HUES64 (cell line): Measurements from ENCODE around the gene MCM10.

ENCODE experiments used
- H3K27ac ChIP-seq: 2 replicates; pipeline ENCODE4 v1.7.0; 2013; ENCODE audit warnings: low read depth, low read length, inconsistent platforms
- H3K27me3 ChIP-seq: 2 replicates; pipeline ENCODE4 v1.6.1; 2013; ENCODE audit warnings: mild to moderate bottlenecking, low read length; ENCODE audit not compliant: insufficient read depth
- H3K36me3 ChIP-seq: 2 replicates; pipeline ENCODE4 v1.6.1; 2013; ENCODE audit warnings: mild to moderate bottlenecking, low read length; ENCODE audit not compliant: insufficient read depth
- H3K4me1 ChIP-seq: 2 replicates; pipeline ENCODE4 v1.6.1; 2013; ENCODE audit warnings: mild to moderate bottlenecking, low read length, moderate library complexity; ENCODE audit not compliant: insufficient read depth
- H3K4me3 ChIP-seq: 2 replicates; pipeline ENCODE4 v1.5.1; 2013; ENCODE audit warnings: mild to moderate bottlenecking, low read length, moderate library complexity
- H3K9ac ChIP-seq: 2 replicates; pipeline ENCODE4 v1.6.1; 2013; ENCODE audit warnings: mild to moderate bottlenecking, low read depth, low read length
- H3K9me3 ChIP-seq: 2 replicates; pipeline ENCODE4 v1.6.1; 2013; ENCODE audit warnings: low read depth, low read length; ENCODE audit not compliant: insufficient read depth
- WGBS: fragments of 150-250, 120-280 bp; methylation state at CpG from one replicate; pipeline ENCODE4 v1.1.7; 2013; ENCODE audit warnings: missing lambda C conversion rate; 5-methylcytosine and 5-hydroxymethylcytosine counted together

Gene MCM10

GRCh38 chr10:13167568-13167967, 6.2 kb downstream of the MCM10 start:
- no peaks in the 10 kb centered on the region for H3K27me3 ChIP-seq
- WGBS: 94% methylated on average over 7 of the region's 7 CpGs
- no peak overlapping the region for H3K27ac ChIP-seq
- no peaks in the 10 kb centered on the region for H3K9me3 ChIP-seq
- H3K4me1 ChIP-seq: 0 out of 2 replicates have a peak, but pooled peaks cover under 1% of the 10 kb centered on the region
- no peak overlapping the region for H3K9ac ChIP-seq
- H3K4me3 ChIP-seq: no peak overlapping the region
- peaks cover 88% of the 10 kb centered on the region for H3K36me3 ChIP-seq

- H3K27ac ChIP-seq: no peak overlapping the region
- H3K36me3 ChIP-seq: peaks cover 94% of the 10 kb centered on the region
- no peaks in the 10 kb centered on the region for H3K27me3 ChIP-seq
- H3K4me1 ChIP-seq: no peaks in the 10 kb centered on the region
- WGBS: 95% methylated on average over 6 of the region's 6 CpGs
- H3K4me3 ChIP-seq: no peak overlapping the region
- no peak overlapping the region for H3K9ac ChIP-seq
- H3K9me3 ChIP-seq: no peaks in the 10 kb centered on the region
These were observed 7.4 kb downstream of the MCM10 start for GRCh38 chr10:13168781-13169180.

- Histone ChIP-seq H3K27ac (no peak overlapping the region), H3K36me3 (peaks cover 95% of the 10 kb centered on the region), H3K9ac (no peak overlapping the region), H3K4me1 (no peaks in the 10 kb centered on the region), H3K4me3 (no peak overlapping the region), H3K9me3 (no peaks in the 10 kb centered on the region), H3K27me3 (no peaks in the 10 kb centered on the region)
- WGBS: 90% methylated on average over 2 of the region's 2 CpGs
These were observed 12.3 kb downstream of the MCM10 start for GRCh38 chr10:13173616-13174015.

DNA sequence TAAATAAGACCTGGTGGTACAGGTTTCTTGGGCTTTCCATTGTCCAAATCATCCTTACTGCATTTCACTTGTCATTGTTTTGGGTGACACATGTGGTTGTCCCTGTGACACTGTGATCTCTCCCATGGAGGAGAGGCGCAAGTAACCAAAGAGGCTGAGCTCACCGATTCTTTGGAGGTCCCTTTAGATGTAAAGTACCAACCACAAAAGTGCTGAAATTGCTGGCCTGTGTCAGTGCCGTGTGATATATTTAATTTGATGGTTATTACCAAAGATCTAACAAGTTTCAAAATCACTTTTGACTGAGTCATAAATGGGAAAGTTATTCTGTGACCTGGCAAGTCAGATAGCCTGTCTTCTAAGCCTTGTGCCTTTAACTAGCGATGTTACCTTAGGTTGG, 19.4 kb downstream of the MCM10 start:
- Histone ChIP-seq H3K36me3 (peaks cover 98% of the 10 kb centered on the region), H3K27ac (no peak overlapping the region), H3K27me3 (no peaks in the 10 kb centered on the region), H3K9me3 (no peaks in the 10 kb centered on the region), H3K9ac (no peak overlapping the region), H3K4me1 (no peaks in the 10 kb centered on the region), H3K4me3 (no peak overlapping the region)
- WGBS: 93% methylated on average over 4 of the region's 4 CpGs

DNA sequence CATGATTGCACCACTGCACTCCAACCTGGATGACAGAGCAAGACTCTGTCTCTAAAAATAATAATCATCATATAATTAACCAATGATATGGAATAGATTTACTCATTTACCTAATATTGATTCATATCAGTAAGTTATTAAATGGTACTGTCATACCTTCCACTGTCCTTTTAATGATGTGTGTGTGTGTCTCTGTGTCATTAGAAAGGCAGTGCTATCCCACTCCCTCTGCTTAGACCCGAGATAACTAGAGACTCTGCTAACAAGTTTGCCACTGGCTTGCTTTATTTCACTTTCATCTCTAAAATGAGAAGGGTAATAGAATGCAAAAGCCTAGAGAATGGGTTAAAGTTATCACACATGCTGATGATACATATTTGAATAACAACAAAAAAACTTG, 21.1 kb downstream of the MCM10 start:
- peaks cover 6% of the 10 kb centered on the region; the same call in 1 of the 2 replicates for H3K9me3 ChIP-seq
- no peak overlapping the region for H3K4me3 ChIP-seq
- H3K36me3 ChIP-seq: peaks cover 98% of the 10 kb centered on the region
- H3K4me1 ChIP-seq: no peaks in the 10 kb centered on the region
- 100% methylated on average over 1 of the region's 1 CpG for WGBS
- no peak overlapping the region for H3K9ac ChIP-seq
- no peaks in the 10 kb centered on the region for H3K27me3 ChIP-seq
- H3K27ac ChIP-seq: no peak overlapping the region

DNA sequence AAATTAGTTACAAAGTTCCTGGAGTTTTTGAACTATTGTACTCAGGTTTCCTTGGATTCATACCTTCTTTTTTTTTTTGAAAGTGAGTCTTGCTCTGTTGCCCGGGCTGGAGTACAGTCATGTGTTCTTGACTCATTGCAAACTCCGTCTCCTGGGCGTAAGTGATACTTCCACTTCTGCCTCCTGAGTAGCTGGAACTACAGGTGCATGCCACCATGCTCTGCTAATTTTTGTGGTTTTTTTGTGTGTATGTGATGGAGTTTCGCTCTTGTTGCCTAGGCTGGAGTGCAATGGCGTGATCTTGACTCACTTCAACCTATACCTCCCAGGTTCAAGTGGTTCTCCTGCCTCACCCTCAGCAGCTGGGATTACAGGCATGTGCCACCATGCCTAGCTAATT, 22.3 kb downstream of the MCM10 start:
- H3K9ac ChIP-seq: no peak overlapping the region
- peaks cover 6% of the 10 kb centered on the region; the same call in 1 of the 2 replicates for H3K9me3 ChIP-seq
- no peak overlapping the region for H3K4me3 ChIP-seq
- no peaks in the 10 kb centered on the region for H3K4me1 ChIP-seq
- 95% methylated on average over 5 of the region's 5 CpGs for WGBS
- no peaks in the 10 kb centered on the region for H3K27me3 ChIP-seq
- H3K36me3 ChIP-seq: peaks cover 100% of the 10 kb centered on the region
- H3K27ac ChIP-seq: no peak overlapping the region

DNA sequence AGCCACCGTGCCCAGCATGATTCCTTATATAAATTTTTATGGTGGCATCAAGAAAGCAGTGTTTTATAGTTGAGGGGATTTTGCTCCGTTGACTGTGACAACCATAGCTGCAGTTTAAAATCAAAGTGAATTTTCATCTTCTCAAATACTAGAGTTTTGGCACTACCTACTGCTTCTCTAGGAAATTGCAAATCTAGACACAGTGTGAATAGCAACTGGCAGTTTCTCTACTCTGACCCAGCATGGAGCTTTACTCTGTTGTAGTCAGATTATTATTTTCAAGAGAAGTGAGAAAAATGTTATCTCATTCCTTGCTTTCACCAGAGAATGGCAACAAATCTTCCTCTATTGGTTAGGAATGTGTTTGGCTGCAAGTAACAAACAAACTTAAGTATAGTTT, 22.9 kb downstream of the MCM10 start:
- H3K27ac ChIP-seq: no peak overlapping the region
- H3K27me3 ChIP-seq: no peaks in the 10 kb centered on the region
- 64% methylated on average over 2 of the region's 2 CpGs for WGBS
- H3K9ac ChIP-seq: no peak overlapping the region
- H3K9me3 ChIP-seq: peaks cover 6% of the 10 kb centered on the region; the same call in 1 of the 2 replicates
- no peaks in the 10 kb centered on the region for H3K4me1 ChIP-seq
- H3K4me3 ChIP-seq: no peak overlapping the region
- peaks cover 100% of the 10 kb centered on the region for H3K36me3 ChIP-seq

DNA sequence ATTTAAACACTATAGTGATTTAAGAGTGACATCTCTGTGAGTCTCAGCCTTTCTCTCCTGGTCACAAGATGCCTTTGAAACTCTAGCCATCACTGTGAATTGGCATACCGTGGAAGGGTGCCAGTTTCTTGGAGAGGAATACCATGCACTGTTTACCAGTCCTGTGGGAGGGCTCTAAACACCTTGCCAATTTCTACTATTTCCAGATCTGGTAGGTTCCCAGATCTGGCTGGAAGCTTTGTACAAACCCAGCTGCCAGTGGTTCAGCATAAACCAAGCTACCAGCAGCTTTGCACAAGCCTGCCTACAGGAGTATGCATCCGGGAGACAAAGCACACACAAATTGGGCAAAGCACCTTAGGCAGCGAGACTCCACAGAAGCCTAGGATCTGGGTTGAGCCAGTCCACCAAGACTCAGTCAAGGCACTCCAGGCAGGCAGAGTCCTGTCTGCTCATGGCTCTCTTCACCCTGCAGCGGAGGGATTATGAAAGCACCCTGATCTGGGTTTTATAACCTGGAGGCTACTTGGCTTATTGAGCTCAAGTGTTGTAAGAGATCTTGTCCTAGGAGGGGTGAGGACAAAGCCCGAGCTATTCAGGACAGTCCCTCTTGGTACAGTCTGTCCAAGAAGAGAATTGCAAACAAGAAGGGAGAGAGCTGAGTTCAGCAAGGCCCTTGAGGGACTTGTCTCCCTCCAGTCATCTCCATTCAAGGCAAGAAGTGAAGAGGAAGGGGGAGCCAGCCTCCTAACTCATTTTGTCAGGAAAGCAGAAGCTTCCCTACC, 23.6 kb downstream of the MCM10 start:
- Histone ChIP-seq H3K27ac (no peak overlapping the region), H3K27me3 (no peaks in the 10 kb centered on the region), H3K9me3 (peaks cover 6% of the 10 kb centered on the region; the same call in 1 of the 2 replicates), H3K4me1 (no peaks in the 10 kb centered on the region), H3K9ac (no peak overlapping the region), H3K4me3 (no peak overlapping the region), H3K36me3 (peaks cover 99% of the 10 kb centered on the region)
- WGBS: 95% methylated on average over 5 of the region's 5 CpGs

DNA sequence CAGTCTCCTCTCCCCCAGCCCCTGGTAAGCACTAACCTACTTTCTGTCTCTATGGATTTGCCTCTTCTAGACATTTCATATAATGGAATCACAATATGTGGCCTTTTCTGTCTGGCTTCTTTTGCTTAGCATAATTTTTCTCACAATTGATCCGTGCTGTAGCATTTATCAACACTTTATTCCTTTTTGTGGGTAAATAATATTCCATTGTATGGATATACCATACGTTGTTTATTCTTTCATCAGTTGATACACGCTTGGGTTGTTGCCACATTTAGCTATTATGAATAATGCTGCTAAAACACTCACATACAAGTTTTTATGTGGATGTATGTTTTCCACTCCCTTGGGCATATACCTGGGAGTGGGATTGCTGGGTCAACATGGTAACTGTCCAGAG, 25.8 kb downstream of the MCM10 start:
- Histone ChIP-seq H3K36me3 (peaks cover 99% of the 10 kb centered on the region), H3K27me3 (no peaks in the 10 kb centered on the region), H3K9me3 (peaks cover 6% of the 10 kb centered on the region; the same call in 1 of the 2 replicates), H3K9ac (no peak overlapping the region), H3K4me1 (no peaks in the 10 kb centered on the region), H3K27ac (no peak overlapping the region), H3K4me3 (no peak overlapping the region)
- WGBS: 100% methylated on average over 1 of the region's 3 CpGs

GRCh38 chr10:13188593-13188992, 27.2 kb downstream of the MCM10 start:
- peaks cover 99% of the 10 kb centered on the region for H3K36me3 ChIP-seq
- no peak overlapping the region for H3K27ac ChIP-seq
- H3K4me3 ChIP-seq: no peak overlapping the region
- H3K9me3 ChIP-seq: peaks cover 6% of the 10 kb centered on the region; the same call in 1 of the 2 replicates
- H3K9ac ChIP-seq: no peak overlapping the region
- no peaks in the 10 kb centered on the region for H3K4me1 ChIP-seq
- 95% methylated on average over 10 of the region's 10 CpGs for WGBS
- no peaks in the 10 kb centered on the region for H3K27me3 ChIP-seq

- H3K4me3 ChIP-seq: no peak overlapping the region
- no peaks in the 10 kb centered on the region for H3K27me3 ChIP-seq
- peaks cover 99% of the 10 kb centered on the region for H3K36me3 ChIP-seq
- no peak overlapping the region for H3K9ac ChIP-seq
- H3K9me3 ChIP-seq: peaks cover 6% of the 10 kb centered on the region; the same call in 1 of the 2 replicates
- WGBS: 96% methylated on average over 4 of the region's 4 CpGs
- no peaks in the 10 kb centered on the region for H3K4me1 ChIP-seq
- H3K27ac ChIP-seq: no peak overlapping the region
These were observed 28.6 kb downstream of the MCM10 start for GRCh38 chr10:13189961-13190360.
